A549 (cell line): ENCODE measurements around the gene PRAMEF1. TPM values are rescaled to one million over a fixed set of nuclear protein-coding genes. Genes with fewer than 3 reads are reported as not detected.

ENCODE experiments used
- ATAC-seq, 2 experiments: fragments of 200-7000 bp in 1 of 2; fragments of >200 bp in 1 of 2; cut with Nextera tagmentation in 1 of 2; cut with Tn5 transposase in 1 of 2; 3 replicates each; pipeline versions ENCODE4 v1.8.0 to v1.9.1; 2018 to 2020; ENCODE audit warnings: mild to moderate bottlenecking in 1 of 2, moderate library complexity in 1 of 2
- CTCF ChIA-PET: fragments of 300-600 bp; sonication (Branson Sonifier 250); formaldehyde crosslinking; extraction: SDS; loops from one replicate; lab custom pipeline; 2021; ENCODE audit warnings: antibody characterized with exemption, inconsistent platforms; lab: Yijun Ruan, JAX
- POLR2A ChIA-PET: fragments of 350-600 bp; formaldehyde crosslinking; extraction: SDS; loops from one replicate; lab custom pipeline; 2021; ENCODE audit warnings: antibody characterized with exemption, inconsistent platforms; lab: Yijun Ruan, JAX
- DNase-seq, 2 experiments: peaks; one replicate each; pipeline versions ENCODE4 v3.0.0 to v3.0.0-alpha.2; 2011 to 2016; ENCODE audit warnings: low read depth in 1 of 2, low spot score in 1 of 2
- FAIRE-seq: peaks from 2 replicates; lab custom pipeline; 2011; peaks lifted over from hg19 to GRCh38; lab: Jason Lieb, UNC
- H3K27ac ChIP-seq, 2 experiments: fragments of >200 bp; sonication (Bioruptor Twin); formaldehyde crosslinking; 3 replicates each; pipeline ENCODE4 v1.5.1; 2016 to 2017
- H3K4me1 ChIP-seq: fragments of >200 bp; sonication (Bioruptor Twin); formaldehyde crosslinking; 3 replicates; pipeline ENCODE4 v1.6.1; 2016
- H3K4me2 ChIP-seq: fragments of >200 bp; sonication (Bioruptor Twin); formaldehyde crosslinking; 3 replicates; pipeline ENCODE4 v1.6.1; 2016
- H3K4me3 ChIP-seq: fragments of >200 bp; sonication (Bioruptor Twin); formaldehyde crosslinking; 3 replicates; pipeline ENCODE4 v1.5.1; 2016
- H3K9me3 ChIP-seq: fragments of >200 bp; sonication (Bioruptor Twin); formaldehyde crosslinking; 3 replicates; pipeline ENCODE4 v1.6.1; 2016
- ATOH8 ChIP-seq: fragments of 250-450 bp; sonication (Bioruptor Pico); IDR thresholded peaks from 2 replicates; pipeline ENCODE4 v1.5.0; 2020; ENCODE audit warnings: low read depth, mild to moderate bottlenecking, moderate library complexity
- CBX2 ChIP-seq: fragments of 200-600 bp; sonication (generic); IDR thresholded peaks from 2 replicates; pipeline ENCODE4 v1.6.1; 2016; ENCODE audit warnings: low read depth, mild to moderate bottlenecking, borderline replicate concordance
- CHD2 ChIP-seq: fragments of 150-350 bp; IDR thresholded peaks from 2 replicates; pipeline ENCODE4 v1.6.1; 2014; ENCODE audit warnings: low read length; ENCODE audit not compliant: partially characterized antibody
- CHD4 ChIP-seq: fragments of 200-600 bp; sonication (generic); IDR thresholded peaks from 2 replicates; pipeline ENCODE4 v1.6.1; 2016; ENCODE audit warnings: antibody characterized with exemption, mild to moderate bottlenecking, borderline replicate concordance
- CTCF ChIP-seq: fragments of >200 bp; sonication (Bioruptor Twin); formaldehyde crosslinking; IDR thresholded peaks from 3 replicates; pipeline ENCODE4 v1.5.1; 2016
- EHF ChIP-seq: fragments of 250-450 bp; sonication (Bioruptor Pico); IDR thresholded peaks from 2 replicates; pipeline ENCODE4 v1.5.0; 2020; ENCODE audit warnings: mild to moderate bottlenecking
- FOSB ChIP-seq: fragments of 250-450 bp; sonication (Bioruptor Pico); IDR thresholded peaks from 2 replicates; pipeline ENCODE4 v1.5.0; 2020; ENCODE audit warnings: mild to moderate bottlenecking, moderate library complexity
- FOXS1 ChIP-seq: fragments of 250-450 bp; sonication (Bioruptor Pico); IDR thresholded peaks from 2 replicates; pipeline ENCODE4 v1.5.0; 2020; ENCODE audit warnings: mild to moderate bottlenecking, moderate library complexity
- GATA3 ChIP-seq: IDR thresholded peaks from 2 replicates; pipeline ENCODE4 v1.6.1; 2012; ENCODE audit warnings: borderline replicate concordance
- HDAC2 ChIP-seq: fragments of 200-600 bp; sonication (generic); IDR thresholded peaks from 2 replicates; pipeline ENCODE4 v1.6.1; 2016
- HEYL ChIP-seq: fragments of 250-450 bp; sonication (Bioruptor Pico); IDR thresholded peaks from 2 replicates; pipeline ENCODE4 v1.8.0; 2021; ENCODE audit warnings: mild to moderate bottlenecking, moderate library complexity
- HMGXB4 ChIP-seq: fragments of 250-450 bp; sonication (Bioruptor Pico); IDR thresholded peaks from 2 replicates; pipeline ENCODE4 v1.5.0; 2021; ENCODE audit warnings: mild to moderate bottlenecking, moderate library complexity, borderline replicate concordance
- HOXA7 ChIP-seq: fragments of 250-450 bp; sonication (Bioruptor Pico); IDR thresholded peaks from 2 replicates; pipeline ENCODE4 v1.5.0; 2020; ENCODE audit warnings: mild to moderate bottlenecking, moderate library complexity
- JUN ChIP-seq, 2 experiments: fragments of >200 bp; sonication (Bioruptor Twin); formaldehyde crosslinking; IDR thresholded peaks; 2 replicates in 1 of 2; 3 replicates in 1 of 2; pipeline ENCODE4 v1.6.1; 2016 to 2017
- KDM5A ChIP-seq: fragments of 200-600 bp; sonication (generic); IDR thresholded peaks from 2 replicates; pipeline ENCODE4 v1.6.1; 2016; ENCODE audit warnings: antibody characterized with exemption, mild to moderate bottlenecking
- MAFK ChIP-seq: fragments of 450-650 bp; IDR thresholded peaks from 2 replicates; pipeline ENCODE4 v1.6.1; 2014; ENCODE audit not compliant: partially characterized antibody
- MAX ChIP-seq: IDR thresholded peaks from 2 replicates; pipeline ENCODE4 v1.6.1; 2012
- MAZ ChIP-seq: fragments of 150-350 bp; IDR thresholded peaks from 2 replicates; pipeline ENCODE4 v1.6.1; 2014; ENCODE audit warnings: antibody characterized with exemption, low read depth, low read length, borderline replicate concordance
- MYC ChIP-seq: IDR thresholded peaks from 2 replicates; pipeline ENCODE4 v1.6.1; 2012; ENCODE audit warnings: mild to moderate bottlenecking, inconsistent platforms, low read length, improper control_type of control experiment, borderline replicate concordance
- PBX3 ChIP-seq: IDR thresholded peaks from 2 replicates; pipeline ENCODE4 v1.6.1; 2012
- PHF8 ChIP-seq: fragments of 200-600 bp; sonication (generic); IDR thresholded peaks from 2 replicates; pipeline ENCODE4 v1.6.1; 2016; ENCODE audit warnings: low read depth, mild to moderate bottlenecking, antibody characterized with exemption, moderate library complexity, borderline replicate concordance
- POLR2A ChIP-seq: IDR thresholded peaks from 2 replicates; pipeline ENCODE4 v1.6.1; 2012; ENCODE audit warnings: mild to moderate bottlenecking, low read length
- RARB ChIP-seq: fragments of 250-450 bp; sonication (Bioruptor Pico); IDR thresholded peaks from 2 replicates; pipeline ENCODE4 v1.8.0; 2021; ENCODE audit warnings: mild to moderate bottlenecking, moderate library complexity
- RCOR1 ChIP-seq: fragments of 150-350 bp; IDR thresholded peaks from 2 replicates; pipeline ENCODE4 v1.6.1; 2014; ENCODE audit warnings: antibody characterized with exemption, low read length, low read depth
- RFX5 ChIP-seq: fragments of 450-650 bp; IDR thresholded peaks from 2 replicates; pipeline ENCODE4 v1.7.1; 2014; ENCODE audit warnings: antibody characterized with exemption, mild to moderate bottlenecking, moderate library complexity
- SMC3 ChIP-seq: fragments of >200 bp; sonication (Bioruptor Twin); formaldehyde crosslinking; IDR thresholded peaks from 3 replicates; pipeline ENCODE4 v1.6.1; 2018; ENCODE audit warnings: inconsistent platforms
- ZC3H11A ChIP-seq: fragments of 450-650 bp; IDR thresholded peaks from 2 replicates; pipeline ENCODE4 v1.6.1; 2014; ENCODE audit warnings: antibody characterized with exemption, mild to moderate bottlenecking
- ZNF302 ChIP-seq: fragments of 250-450 bp; sonication (Bioruptor Pico); IDR thresholded peaks from 2 replicates; pipeline ENCODE4 v1.9.0; 2021; ENCODE audit warnings: inconsistent platforms, mild to moderate bottlenecking, moderate library complexity
- WGBS: methylation state at CpG from one replicate; pipeline ENCODE4 v1.1.6; 2017; ENCODE audit errors: missing lambda C conversion rate; 5-methylcytosine and 5-hydroxymethylcytosine counted together
- polyA plus RNA-seq, 4 experiments: library from polyadenylated mRNA; depleted of rRNA in 3 of 4; stranded (reverse); fragments of >200 nt; fragmentation: RNase III in 1 of 4; extraction: RNeasy Plus Mini Kit Qiagen cat#74134 plus additional on column Dnase treatment in 1 of 4; gene quantifications; 2 replicates in 3 of 4; 3 replicates in 1 of 4; pipeline ENCODE4 v1.2.3, GENCODE V29; 2011 to 2017

The PRAMEF1 gene
- polyA plus RNA-seq, 2 of the 4 experiments (the other 2 are of a cell fraction) = not detected

- CTCF ChIA-PET = no interaction called here
- no peak for DNase-seq
- POLR2A ChIA-PET = no interaction called here
- Histone ChIP-seq H3K4me2 (no peak overlapping the region), H3K4me3 (no peak overlapping the region), H3K27ac (no peak overlapping the region), H3K4me1 (no peaks in the 10 kb centered on the region), H3K9me3 (no peaks in the 10 kb centered on the region)
- 9% methylated on average over 3 of the region's 5 CpGs for WGBS
- FAIRE-seq = no peak
- TF ChIP-seq POLR2A (no peak), RCOR1 (no peak), RFX5 (no peak), ZNF302 (CRISPR knock-in tag) (no peak), ATOH8 (CRISPR knock-in tag) (no peak), SMC3 (no peak), MAZ (no peak), FOSB (CRISPR knock-in tag) (no peak), HMGXB4 (CRISPR knock-in tag) (no peak), MAX (no peak), RARB (CRISPR knock-in tag) (no peak), CBX2 (no peak), JUN (IDR thresholded peaks at IDR 0.05) (no peak), PBX3 (no peak), CTCF (no peak)
- no peak for ATAC-seq
Observed at GRCh38 chr1:12761781-12762180, 29.4 kb upstream of the PRAMEF1 start.

GRCh38 chr1:12762766-12763165, 28.4 kb upstream of the PRAMEF1 start:
- 46% methylated on average over 6 of the region's 7 CpGs for WGBS
- DNase-seq (no peak), FAIRE-seq (no peak), ATAC-seq (no peak)
- no peaks in the 10 kb centered on the region for H3K4me1 ChIP-seq
- no peaks in the 10 kb centered on the region for H3K9me3 ChIP-seq
- H3K4me3 ChIP-seq = no peak overlapping the region
- ChIA-PET POLR2A (no interaction called here), CTCF (no interaction called here)
- no peak overlapping the region for H3K4me2 ChIP-seq
- no peak for TF ChIP-seq CHD4
- TF ChIP-seq KDM5A = no peak
- TF ChIP-seq HEYL (CRISPR knock-in tag) = no peak
- TF ChIP-seq MAFK = no peak
- TF ChIP-seq GATA3 = no peak
- TF ChIP-seq EHF (CRISPR knock-in tag) = no peak
- TF ChIP-seq PHF8 = no peak
- TF ChIP-seq FOXS1 (CRISPR knock-in tag) = no peak
- TF ChIP-seq RFX5 = no peak
- no peak for TF ChIP-seq CHD2
- TF ChIP-seq CTCF = no peak
- no peak for TF ChIP-seq ZC3H11A
- no peak for TF ChIP-seq HDAC2
- no peak for TF ChIP-seq HOXA7
- TF ChIP-seq MYC = no peak
- no peak for TF ChIP-seq ZNF302 (CRISPR knock-in tag)
- H3K27ac ChIP-seq = no peak overlapping the region
